K562 (cell line): ENCODE data around the gene REEP6. TPM values are rescaled to one million over a fixed set of nuclear protein-coding genes. Genes with fewer than 3 reads are reported as not detected.

Experiments
- CBFA2T3 ChIP-seq: fragments of 450-650 bp; IDR thresholded peaks from 2 replicates; pipeline ENCODE4 v1.6.1; 2017
- ESRRA ChIP-seq: fragments of 450-650 bp; IDR thresholded peaks from 2 replicates; pipeline ENCODE4 v1.6.1; 2014; ENCODE audit warnings: low read depth, mild to moderate bottlenecking, moderate library complexity, borderline replicate concordance
- FOSL1 ChIP-seq: fragments of 200-800 bp; sonication (Bioruptor generic); conservative IDR thresholded peaks from 2 replicates; pipeline ENCODE4 v1.6.1; 2016; ENCODE audit warnings: missing genetic modification characterization, missing compliant biosample characterization
- GTF2F1 ChIP-seq: IDR thresholded peaks from 2 replicates; pipeline ENCODE4 v1.6.1; 2011; ENCODE audit warnings: low read depth, low read length, improper control_type of control experiment
- HMGN3 ChIP-seq: IDR thresholded peaks from 2 replicates; pipeline ENCODE4 v1.6.1; 2011; ENCODE audit warnings: borderline replicate concordance, low read depth, mild to moderate bottlenecking, mixed read lengths, low read length; ENCODE audit not compliant: insufficient read length; ENCODE audit errors: extremely low read depth
- MYC ChIP-seq, 2 experiments: fragments of 250-450 bp in 1 of 2; sonication (Bioruptor Pico) in 1 of 2; IDR thresholded peaks; 2 replicates each; pipeline versions ENCODE4 v1.5.1 to v1.6.1; 2012 to 2021; ENCODE audit warnings: low read depth in 2 of 2, borderline replicate concordance in 1 of 2, improper control_type of control experiment in 1 of 2, low read length in 1 of 2, mild to moderate bottlenecking in 1 of 2, moderate library complexity in 1 of 2
- NCOA1 ChIP-seq: fragments of 450-650 bp; IDR thresholded peaks from 2 replicates; pipeline ENCODE4 v1.6.1; 2016; ENCODE audit warnings: low read depth
- NR2C2 ChIP-seq, 2 experiments: fragments of 200-800 bp in 1 of 2; sonication (Bioruptor generic) in 1 of 2; sonication (generic) in 1 of 2; formaldehyde crosslinking in 1 of 2; IDR thresholded peaks; 2 replicates each; pipeline versions ENCODE4 v1.6.1 to v1.8.0; 2016 to 2022; ENCODE audit warnings: mild to moderate bottlenecking in 1 of 2, missing compliant biosample characterization in 1 of 2, missing genetic modification characterization in 1 of 2, missing genetic modification reagents in 1 of 2
- PHF20 ChIP-seq: fragments of 450-650 bp; IDR thresholded peaks from 2 replicates; pipeline ENCODE4 v1.6.1; 2018; ENCODE audit not compliant: partially characterized antibody
- RBM15 ChIP-seq: fragments of 200-400 bp; formaldehyde crosslinking; IDR thresholded peaks from 2 replicates; pipeline ENCODE4 v1.6.1; 2018; ENCODE audit warnings: mild to moderate bottlenecking, low read length, moderate library complexity; ENCODE audit not compliant: insufficient read depth
- RUNX1 ChIP-seq: sonication (generic); IDR thresholded peaks from 2 replicates; pipeline ENCODE4 v1.6.1; 2016; ENCODE audit warnings: antibody characterized with exemption, low read depth
- SMAD4 ChIP-seq: fragments of 250-450 bp; sonication (Bioruptor Pico); conservative IDR thresholded peaks from 2 replicates; pipeline ENCODE4 v1.8.0; 2021; ENCODE audit warnings: inconsistent platforms, mild to moderate bottlenecking, moderate library complexity
- ZC3H4 ChIP-seq: sonication (generic); formaldehyde crosslinking; IDR thresholded peaks from 2 replicates; pipeline ENCODE4 v1.9.0; 2021; ENCODE audit warnings: missing genetic modification reagents, borderline replicate concordance
- ZEB2 ChIP-seq: fragments of 450-650 bp; IDR thresholded peaks from 2 replicates; pipeline ENCODE4 v1.6.1; 2016
- polyA plus RNA-seq, 8 experiments: library from polyadenylated mRNA; depleted of rRNA in 4 of 8; stranded (reverse) in 5 of 8; unstranded in 3 of 8; fragments of >200 nt; fragmentation: Nextera tagmentation in 2 of 8; fragmentation: Illumina TruSeq in 1 of 8; extraction: Ambion mirVana in 2 of 8; extraction: Trizol in 1 of 8; gene quantifications; 2 replicates each; pipeline versions ENCODE4 v1.2.1 to v1.2.3, GENCODE V29; 2011 to 2014; ENCODE audit warnings: inconsistent platforms in 1 of 8, missing spikeins in 1 of 8
- total RNA-seq, 7 experiments: library from RNA; depleted of rRNA in 6 of 7; stranded (reverse); fragments of >200 nt in 6 of 7; fragmentation: Illumina TruSeq in 2 of 7; extraction: Trizol in 2 of 7; gene quantifications; 2 replicates each; pipeline versions ENCODE4 v1.2.1 to v1.2.3, GENCODE V29; 2011 to 2021; ENCODE audit warnings: low replicate concordance in 1 of 7
- TF ChIP-seq, protein P1 (sequence below): sonication (generic); formaldehyde crosslinking; IDR thresholded peaks from 2 replicates; pipeline ENCODE4 v1.8.1; 2022; ENCODE audit warnings: missing genetic modification reagents
- TF ChIP-seq, protein P2 (sequence below), 3 experiments: fragments of 200-800 bp in 1 of 3; fragments of 250-450 bp in 1 of 3; fragments of 450-650 bp in 1 of 3; sonication (Bioruptor Pico) in 1 of 3; sonication (Bioruptor generic) in 1 of 3; formaldehyde crosslinking in 1 of 3; IDR thresholded peaks; 2 replicates each; pipeline versions ENCODE4 v1.6.1 to v1.8.0; 2016 to 2022; ENCODE audit warnings: mild to moderate bottlenecking in 2 of 3, missing genetic modification characterization in 2 of 3, missing compliant biosample characterization in 1 of 3, moderate library complexity in 1 of 3
- TF ChIP-seq, protein P3 (sequence below): fragments of 450-650 bp; formaldehyde crosslinking; IDR thresholded peaks from 2 replicates; pipeline ENCODE4 v1.4.0; 2022; ENCODE audit warnings: missing genetic modification characterization
- TF ChIP-seq, protein P4 (sequence below): fragments of 250-450 bp; sonication (Bioruptor Pico); IDR thresholded peaks from 2 replicates; pipeline ENCODE4 v1.5.0; 2020; ENCODE audit warnings: mild to moderate bottlenecking

Gene REEP6
- total and polyA plus RNA-seq, 9 of the 15 experiments (the other 6 are each of a cell fraction or from before 2014, with no cell fraction given) = 1.2 to 64.2 (median 12.7) TPM

DNA sequence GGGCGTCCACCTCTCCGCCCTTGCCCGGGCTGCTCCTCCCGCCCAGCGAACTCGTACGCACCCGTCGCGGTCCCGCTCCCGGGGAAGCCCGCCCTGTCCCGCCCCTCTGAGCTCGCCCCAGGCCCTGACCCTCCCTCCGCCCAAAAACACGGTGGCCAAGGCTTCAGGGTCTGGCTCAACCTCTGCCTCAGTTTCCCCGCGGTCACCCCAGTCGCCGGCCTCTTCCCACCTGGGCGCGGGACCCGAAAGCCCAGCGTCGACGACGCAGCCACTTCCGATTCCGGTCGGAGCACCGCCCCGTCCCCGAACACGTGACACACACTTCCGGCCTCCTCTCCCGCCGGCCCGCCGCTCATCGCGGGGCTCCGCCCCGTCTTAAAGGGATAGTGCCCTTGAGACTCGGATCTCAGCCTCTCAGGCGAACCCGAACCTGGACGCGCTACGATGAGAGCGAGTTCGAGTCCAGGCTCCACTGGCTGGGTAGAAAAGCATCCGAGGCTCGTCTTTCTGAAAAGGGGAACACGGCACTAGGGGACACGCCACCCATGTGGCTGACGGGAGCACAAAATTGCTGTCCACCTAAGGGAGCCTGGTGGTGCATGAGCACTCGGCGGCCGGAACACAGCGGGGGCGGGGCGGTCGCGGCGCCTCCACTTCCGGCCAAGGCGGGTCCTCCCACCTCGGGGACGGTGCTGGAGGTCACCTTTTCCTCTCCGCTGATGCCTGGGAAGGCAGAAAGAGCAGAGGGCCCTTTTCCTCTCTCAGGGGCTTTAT is 11.9 kb upstream of the REEP6 start, which contains the start of gene C19orf25 (continued):
- TF ChIP-seq, protein P1, sequence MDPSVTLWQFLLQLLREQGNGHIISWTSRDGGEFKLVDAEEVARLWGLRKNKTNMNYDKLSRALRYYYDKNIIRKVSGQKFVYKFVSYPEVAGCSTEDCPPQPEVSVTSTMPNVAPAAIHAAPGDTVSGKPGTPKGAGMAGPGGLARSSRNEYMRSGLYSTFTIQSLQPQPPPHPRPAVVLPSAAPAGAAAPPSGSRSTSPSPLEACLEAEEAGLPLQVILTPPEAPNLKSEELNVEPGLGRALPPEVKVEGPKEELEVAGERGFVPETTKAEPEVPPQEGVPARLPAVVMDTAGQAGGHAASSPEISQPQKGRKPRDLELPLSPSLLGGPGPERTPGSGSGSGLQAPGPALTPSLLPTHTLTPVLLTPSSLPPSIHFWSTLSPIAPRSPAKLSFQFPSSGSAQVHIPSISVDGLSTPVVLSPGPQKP (CRISPR knock-in tag) = no peak
- TF ChIP-seq PHF20 = peak; percentile 79
- peak; percentile 57; the same call in 1 of the 2 replicates for TF ChIP-seq RUNX1
- TF ChIP-seq, protein P2, sequence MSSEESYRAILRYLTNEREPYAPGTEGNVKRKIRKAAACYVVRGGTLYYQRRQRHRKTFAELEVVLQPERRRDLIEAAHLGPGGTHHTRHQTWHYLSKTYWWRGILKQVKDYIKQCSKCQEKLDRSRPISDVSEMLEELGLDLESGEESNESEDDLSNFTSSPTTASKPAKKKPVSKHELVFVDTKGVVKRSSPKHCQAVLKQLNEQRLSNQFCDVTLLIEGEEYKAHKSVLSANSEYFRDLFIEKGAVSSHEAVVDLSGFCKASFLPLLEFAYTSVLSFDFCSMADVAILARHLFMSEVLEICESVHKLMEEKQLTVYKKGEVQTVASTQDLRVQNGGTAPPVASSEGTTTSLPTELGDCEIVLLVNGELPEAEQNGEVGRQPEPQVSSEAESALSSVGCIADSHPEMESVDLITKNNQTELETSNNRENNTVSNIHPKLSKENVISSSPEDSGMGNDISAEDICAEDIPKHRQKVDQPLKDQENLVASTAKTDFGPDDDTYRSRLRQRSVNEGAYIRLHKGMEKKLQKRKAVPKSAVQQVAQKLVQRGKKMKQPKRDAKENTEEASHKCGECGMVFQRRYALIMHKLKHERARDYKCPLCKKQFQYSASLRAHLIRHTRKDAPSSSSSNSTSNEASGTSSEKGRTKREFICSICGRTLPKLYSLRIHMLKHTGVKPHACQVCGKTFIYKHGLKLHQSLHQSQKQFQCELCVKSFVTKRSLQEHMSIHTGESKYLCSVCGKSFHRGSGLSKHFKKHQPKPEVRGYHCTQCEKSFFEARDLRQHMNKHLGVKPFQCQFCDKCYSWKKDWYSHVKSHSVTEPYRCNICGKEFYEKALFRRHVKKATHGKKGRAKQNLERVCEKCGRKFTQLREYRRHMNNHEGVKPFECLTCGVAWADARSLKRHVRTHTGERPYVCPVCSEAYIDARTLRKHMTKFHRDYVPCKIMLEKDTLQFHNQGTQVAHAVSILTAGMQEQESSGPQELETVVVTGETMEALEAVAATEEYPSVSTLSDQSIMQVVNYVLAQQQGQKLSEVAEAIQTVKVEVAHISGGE (CRISPR knock-in tag; IDR thresholded peaks at IDR 0.05) = peak in 2 of 3 experiments; percentile 83 to 97; a peak in 4 of 6 replicates
- no peak for TF ChIP-seq NR2C2 (CRISPR knock-in tag; IDR thresholded peaks at IDR 0.05)
- TF ChIP-seq NR2C2 (tag; IDR thresholded peaks at IDR 0.05) = peak; percentile 80
- TF ChIP-seq, protein P3, sequence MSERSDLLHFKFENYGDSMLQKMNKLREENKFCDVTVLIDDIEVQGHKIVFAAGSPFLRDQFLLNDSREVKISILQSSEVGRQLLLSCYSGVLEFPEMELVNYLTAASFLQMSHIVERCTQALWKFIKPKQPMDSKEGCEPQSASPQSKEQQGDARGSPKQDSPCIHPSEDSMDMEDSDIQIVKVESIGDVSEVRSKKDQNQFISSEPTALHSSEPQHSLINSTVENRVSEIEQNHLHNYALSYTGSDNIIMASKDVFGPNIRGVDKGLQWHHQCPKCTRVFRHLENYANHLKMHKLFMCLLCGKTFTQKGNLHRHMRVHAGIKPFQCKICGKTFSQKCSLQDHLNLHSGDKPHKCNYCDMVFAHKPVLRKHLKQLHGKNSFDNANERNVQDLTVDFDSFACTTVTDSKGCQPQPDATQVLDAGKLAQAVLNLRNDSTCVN (CRISPR knock-in tag) = no peak
- TF ChIP-seq, protein P4, sequence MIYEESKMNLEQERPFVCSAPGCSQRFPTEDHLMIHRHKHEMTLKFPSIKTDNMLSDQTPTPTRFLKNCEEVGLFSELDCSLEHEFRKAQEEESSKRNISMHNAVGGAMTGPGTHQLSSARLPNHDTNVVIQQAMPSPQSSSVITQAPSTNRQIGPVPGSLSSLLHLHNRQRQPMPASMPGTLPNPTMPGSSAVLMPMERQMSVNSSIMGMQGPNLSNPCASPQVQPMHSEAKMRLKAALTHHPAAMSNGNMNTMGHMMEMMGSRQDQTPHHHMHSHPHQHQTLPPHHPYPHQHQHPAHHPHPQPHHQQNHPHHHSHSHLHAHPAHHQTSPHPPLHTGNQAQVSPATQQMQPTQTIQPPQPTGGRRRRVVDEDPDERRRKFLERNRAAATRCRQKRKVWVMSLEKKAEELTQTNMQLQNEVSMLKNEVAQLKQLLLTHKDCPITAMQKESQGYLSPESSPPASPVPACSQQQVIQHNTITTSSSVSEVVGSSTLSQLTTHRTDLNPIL = no peak
- peak; percentile 97 for TF ChIP-seq SMAD4 (CRISPR knock-in tag)
- TF ChIP-seq NCOA1 = peak; percentile 81
- TF ChIP-seq HMGN3 = peak; percentile 52
- peak; percentile 82 for TF ChIP-seq MYC (IDR thresholded peaks at IDR 0.05; ENCODE audit: low read depth, low read length)
- peak; percentile 51; the same call in 1 of the 2 replicates for TF ChIP-seq MYC (CRISPR knock-in tag; IDR thresholded peaks at IDR 0.05; ENCODE audit: borderline replicate concordance, low read depth)
- TF ChIP-seq GTF2F1 = peak; percentile 25; the same call in 1 of the 2 replicates
- TF ChIP-seq ZEB2 = 0 out of 2 replicates have a peak, but pooled peaks have one; percentile 11
- TF ChIP-seq RBM15 = no peak
- TF ChIP-seq CBFA2T3 = peak; percentile 14; the same call in 1 of the 2 replicates
- TF ChIP-seq ESRRA = peak; percentile 99
- 0 out of 2 replicates have a peak, but pooled peaks have one; percentile 38 for TF ChIP-seq FOSL1 (tag)
- TF ChIP-seq ZC3H4 (CRISPR knock-in tag) = no peak
